Muscle layer of colon (tissue), 2 donors: ENCODE results near the gene HSPB9.

Experiments
- H3K27ac ChIP-seq: one replicate; pipeline ENCODE4 v1.7.0; 2013; ENCODE audit warnings: low read depth, mild to moderate bottlenecking, low read length, moderate library complexity
- H3K27me3 ChIP-seq, 2 donors: one replicate each; pipeline ENCODE4 v1.7.0; 2013; ENCODE audit warnings: low read length in 2 of 2, mild to moderate bottlenecking in 2 of 2; ENCODE audit not compliant: insufficient read depth in 2 of 2, control insufficient read depth in 1 of 2
- H3K36me3 ChIP-seq: one replicate; pipeline ENCODE4 v1.7.0; 2013; ENCODE audit warnings: mild to moderate bottlenecking, low read length; ENCODE audit not compliant: insufficient read depth
- H3K4me1 ChIP-seq: one replicate; pipeline ENCODE4 v1.7.0; 2013; ENCODE audit warnings: mild to moderate bottlenecking, low read length; ENCODE audit not compliant: insufficient read depth
- H3K4me3 ChIP-seq, 2 donors: one replicate each; pipeline ENCODE4 v1.7.0; 2013; ENCODE audit warnings: low read length in 2 of 2, low read depth in 1 of 2, mild to moderate bottlenecking in 1 of 2, moderate library complexity in 1 of 2
- H3K9ac ChIP-seq: one replicate; pipeline ENCODE4 v1.7.0; 2013; ENCODE audit warnings: low read length
- H3K9me3 ChIP-seq: one replicate; pipeline ENCODE4 v1.7.0; 2013; ENCODE audit warnings: mild to moderate bottlenecking, low read length
- donor health status: abdominal sarcoma.
- donor health status: Adenocarcinoma of cecum.

Gene HSPB9

DNA sequence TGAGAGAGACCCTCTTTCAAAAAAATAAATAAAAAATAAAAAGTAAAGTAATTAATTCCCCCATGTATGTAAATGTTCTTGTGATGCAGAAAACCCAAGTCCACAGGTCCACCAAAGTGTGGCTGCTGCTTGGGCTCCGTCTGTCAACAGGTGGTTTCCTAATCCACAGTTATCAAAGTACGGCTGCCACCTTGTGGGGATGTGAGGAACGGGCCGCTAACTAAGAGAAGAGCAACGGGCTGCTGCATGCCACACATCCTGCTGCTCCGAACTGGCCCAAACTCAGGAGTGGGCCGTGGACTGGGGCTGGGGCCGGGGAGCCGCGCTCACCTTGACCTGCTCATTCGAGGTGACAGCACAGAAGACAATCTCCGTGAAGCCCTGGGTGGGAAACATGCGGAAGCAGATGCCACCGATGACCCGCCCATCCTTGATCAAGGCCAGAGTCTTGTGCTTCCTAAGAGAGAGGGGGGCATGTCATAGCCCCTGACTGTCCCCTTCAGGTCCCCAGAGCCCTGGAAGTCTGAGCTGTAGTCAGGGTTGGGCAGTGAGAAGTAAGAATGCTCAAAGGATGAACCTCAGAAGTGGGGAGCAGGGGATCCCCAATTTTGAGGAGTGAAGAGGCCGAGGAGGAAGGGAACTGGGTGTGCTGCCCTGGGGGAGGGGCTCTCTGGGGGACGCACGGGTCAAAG is 5.8 kb upstream of the HSPB9 start:
- H3K27ac ChIP-seq, result no peak overlapping the region
- no peaks in the 10 kb centered on the region for H3K27me3 ChIP-seq
- H3K4me1 ChIP-seq, result peaks cover 23% of the 10 kb centered on the region
- no peaks in the 10 kb centered on the region for H3K9me3 ChIP-seq
- H3K9ac ChIP-seq, result no peak overlapping the region
- peaks cover 34% of the 10 kb centered on the region for H3K36me3 ChIP-seq
- no peak overlapping the region for H3K4me3 ChIP-seq

DNA sequence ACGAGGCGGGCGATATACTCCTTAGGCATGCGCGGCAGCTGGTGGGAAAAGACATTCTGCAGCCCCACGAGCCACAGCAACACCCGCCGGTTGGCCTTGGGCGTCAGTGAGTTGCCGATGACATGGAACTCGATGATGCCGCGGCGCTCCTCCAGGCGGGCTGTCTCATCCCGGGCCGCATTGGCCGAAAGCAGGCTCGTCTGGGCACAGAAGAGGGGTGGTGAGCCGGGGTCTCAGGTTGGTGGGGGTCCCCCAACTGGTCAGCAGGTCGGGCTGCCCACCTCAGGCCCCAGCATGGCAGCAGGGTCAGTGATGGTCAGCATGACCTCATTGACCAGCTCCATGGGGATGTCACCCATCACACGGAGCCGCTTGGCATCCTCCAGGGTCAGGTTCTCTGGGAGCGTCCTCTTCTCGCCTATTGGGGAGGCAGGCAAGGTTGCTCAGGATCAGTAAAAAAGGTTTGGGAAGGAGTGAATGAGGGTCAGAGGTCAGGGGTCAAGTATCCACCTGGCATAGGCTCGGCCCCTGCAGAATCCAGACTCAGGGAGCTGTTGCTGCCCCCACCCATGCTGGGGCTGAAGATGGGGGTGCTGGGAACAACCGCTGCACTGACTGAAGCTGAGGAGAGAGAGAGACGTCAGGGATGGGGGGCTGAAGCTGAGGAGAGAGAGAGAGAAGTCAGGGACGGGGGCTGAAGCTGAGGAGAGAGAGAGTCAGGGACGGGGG is 5.0 kb upstream of the HSPB9 start:
- Histone ChIP-seq H3K27ac (no peak overlapping the region), H3K36me3 (peaks cover 34% of the 10 kb centered on the region), H3K4me3 (no peak overlapping the region)

DNA sequence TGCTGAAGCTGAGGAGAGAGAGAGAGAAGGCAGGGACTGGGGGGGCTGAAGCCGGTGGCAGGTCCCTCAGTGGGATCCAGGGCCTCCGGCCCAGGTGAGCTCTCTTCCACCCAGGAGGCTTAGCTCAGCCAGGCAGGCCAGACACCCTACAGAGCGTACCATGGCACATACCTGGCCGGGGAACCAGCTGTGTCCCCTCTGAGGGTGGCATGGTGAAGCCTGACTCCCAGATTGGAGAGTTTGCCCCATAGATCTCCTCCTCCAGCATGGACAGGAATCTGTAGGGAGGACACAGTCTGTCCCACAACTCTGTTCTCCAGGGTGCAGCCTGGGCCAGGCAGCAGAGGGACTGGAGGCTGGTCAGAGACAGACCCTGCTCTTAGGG is 4.5 kb upstream of the HSPB9 start:
- H3K4me1 ChIP-seq, result peaks cover 22% of the 10 kb centered on the region
- peaks cover 34% of the 10 kb centered on the region for H3K36me3 ChIP-seq
- H3K4me3 ChIP-seq, result no peak overlapping the region
- H3K27ac ChIP-seq, result no peak overlapping the region
- no peaks in the 10 kb centered on the region for H3K9me3 ChIP-seq
- H3K9ac ChIP-seq, result no peak overlapping the region
- H3K27me3 ChIP-seq, result no peaks in the 10 kb centered on the region

More for the DNA sequence above, 5.0 kb upstream of the HSPB9 start:
- peaks cover 27% of the 10 kb centered on the region for H3K4me1 ChIP-seq
- no peaks in the 10 kb centered on the region for H3K27me3 ChIP-seq
- no peak overlapping the region for H3K9ac ChIP-seq
- H3K9me3 ChIP-seq, result no peaks in the 10 kb centered on the region

DNA sequence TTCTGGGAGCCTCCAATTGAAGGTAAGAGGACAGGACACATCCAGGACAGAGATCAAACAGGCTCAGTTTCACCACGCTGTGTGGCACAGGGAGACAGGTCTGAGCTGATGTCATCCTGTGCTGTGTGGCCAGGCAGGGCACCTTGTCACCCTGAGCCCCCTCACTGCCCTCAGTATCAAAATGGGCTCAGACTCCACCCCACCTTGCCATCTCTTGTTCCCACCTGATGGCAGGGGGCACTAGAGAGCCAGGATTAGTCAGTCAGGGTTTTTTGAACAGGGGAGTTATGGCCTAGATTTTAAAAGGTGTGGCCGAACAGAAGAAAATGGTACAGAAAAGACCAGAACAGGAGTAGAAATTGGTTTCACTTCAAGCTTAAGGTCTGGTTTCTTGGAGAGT is 4.1 kb upstream of the HSPB9 start:
- Histone ChIP-seq H3K4me3 (no peak overlapping the region), H3K9ac (no peak overlapping the region), H3K36me3 (peaks cover 34% of the 10 kb centered on the region), H3K4me1 (peaks cover 20% of the 10 kb centered on the region), H3K27ac (no peak overlapping the region), H3K27me3 (no peaks in the 10 kb centered on the region), H3K9me3 (no peaks in the 10 kb centered on the region)

DNA sequence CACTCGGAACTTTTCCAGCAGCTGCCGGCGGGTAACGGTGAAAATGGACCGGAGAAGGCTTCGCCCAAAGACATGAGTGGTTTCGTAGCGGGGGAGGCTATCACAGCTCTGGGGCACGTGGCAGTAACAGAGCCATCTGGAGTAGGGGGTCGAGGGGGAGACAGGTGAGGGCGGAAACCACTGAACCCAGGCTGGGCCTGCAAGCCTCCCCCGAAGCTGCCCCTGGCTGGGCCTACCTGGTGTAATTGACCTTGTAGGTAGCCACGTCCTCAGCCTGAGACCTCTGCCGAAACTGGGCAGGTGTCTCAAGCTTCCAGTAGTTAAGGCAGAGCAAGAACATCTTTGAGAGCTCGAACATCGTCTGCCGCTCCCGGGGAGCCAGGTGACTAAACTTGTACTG is 3.3 kb upstream of the HSPB9 start:
- Histone ChIP-seq H3K27me3 (no peaks in the 10 kb centered on the region), H3K27ac (no peak overlapping the region), H3K9me3 (no peaks in the 10 kb centered on the region), H3K36me3 (peaks cover 34% of the 10 kb centered on the region), H3K4me1 (peaks cover 20% of the 10 kb centered on the region), H3K9ac (no peak overlapping the region), H3K4me3 (no peak overlapping the region)

DNA sequence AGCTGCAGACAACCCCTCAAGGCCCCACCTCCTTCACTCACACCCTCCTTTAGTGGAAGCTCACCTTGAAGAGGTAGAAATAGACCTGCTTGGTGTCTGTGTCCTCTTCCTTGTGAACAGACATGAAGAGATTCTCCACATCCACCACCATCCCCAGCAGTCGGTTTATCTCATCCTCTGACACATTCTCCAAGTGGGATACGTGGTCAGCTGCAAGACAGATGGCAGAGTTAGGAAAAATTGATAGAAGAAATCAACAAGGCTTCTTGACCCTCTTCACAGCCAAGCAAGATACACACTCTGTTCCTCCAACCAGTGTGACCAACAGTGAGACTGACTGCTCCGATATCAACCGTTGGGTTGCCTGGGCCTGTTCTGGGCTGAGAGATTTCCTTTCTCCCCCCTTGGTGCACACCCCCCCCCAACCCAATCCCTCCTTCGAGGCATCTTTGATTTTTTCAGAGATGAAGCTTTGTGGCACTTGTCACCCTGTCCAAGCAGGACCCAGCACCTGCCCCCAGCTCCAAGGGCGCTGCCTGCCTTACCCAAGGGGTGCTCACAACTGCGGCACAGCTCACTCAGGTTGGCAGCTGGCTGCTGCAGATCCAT is 2.3 kb upstream of the HSPB9 start:
- Histone ChIP-seq H3K36me3 (peaks cover 31% of the 10 kb centered on the region), H3K27me3 (no peaks in the 10 kb centered on the region)

DNA sequence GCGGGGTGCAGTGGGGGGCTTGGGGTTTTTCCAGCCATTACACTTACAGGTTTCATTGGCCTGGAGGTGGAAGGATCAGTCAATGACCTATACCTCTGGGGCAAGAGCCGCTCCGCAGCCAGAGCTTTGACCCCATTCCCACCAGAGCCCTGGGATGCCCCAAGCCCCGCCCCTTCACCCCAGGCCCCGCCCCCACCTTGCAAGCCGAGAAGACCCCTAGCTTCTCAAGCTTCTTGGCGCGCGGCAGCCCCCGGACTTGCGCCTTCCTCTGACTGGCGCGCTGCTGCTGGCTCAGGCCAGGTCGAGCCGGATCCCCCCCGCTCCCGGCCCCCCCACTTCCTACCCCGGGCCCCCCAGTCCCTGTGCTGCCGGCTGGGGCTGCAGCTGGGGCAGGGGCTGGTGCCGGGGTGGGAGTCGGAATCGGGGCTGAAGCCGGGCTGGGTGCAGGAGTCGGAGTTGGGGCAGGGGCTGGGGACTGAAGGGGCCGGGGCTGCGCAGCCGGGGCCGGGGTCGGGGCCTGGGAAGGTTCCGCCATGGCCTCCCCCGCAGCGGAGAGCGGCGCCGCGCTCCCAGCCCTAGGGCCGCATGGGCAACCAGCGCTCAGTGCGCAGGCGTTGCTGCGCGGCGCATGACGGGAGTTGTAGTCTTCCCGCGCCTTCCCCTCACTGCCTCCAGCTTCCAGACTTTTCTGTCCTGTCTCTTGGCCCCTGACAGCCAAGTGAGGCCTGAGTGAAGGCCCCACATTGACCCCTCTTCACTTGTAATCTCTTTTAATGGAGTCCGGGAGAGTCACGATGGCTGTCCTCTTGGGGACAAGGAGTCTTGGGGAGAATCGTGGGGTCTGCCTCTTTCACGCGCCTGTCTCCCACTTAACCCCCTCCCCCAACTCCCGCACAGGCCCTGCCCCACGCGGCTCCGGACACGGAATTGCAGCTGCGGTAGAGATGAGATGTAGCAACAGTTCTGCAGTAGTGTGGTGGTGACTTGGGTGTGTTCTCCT is 1.5 kb upstream of the HSPB9 start, which contains the start of gene KAT2A:
KAT2A (minus strand) TSS at position 598 of the 1,000 bp plus-strand sequence; CDS start at position 535, 63 bp downstream.
- Histone ChIP-seq H3K36me3 (peaks cover 34% of the 10 kb centered on the region), H3K27me3 (no peaks in the 10 kb centered on the region), H3K27ac (peak within 1 kb of the TSS; percentile 19), H3K4me3 (peak within 1 kb of the TSS; percentile 65 to 67), H3K9ac (no peak within 1 kb of the TSS), H3K9me3 (no peaks in the 10 kb centered on the region), H3K4me1 (peaks cover 20% of the 10 kb centered on the region)

More for the DNA sequence above, 2.3 kb upstream of the HSPB9 start:
- Histone ChIP-seq H3K4me1 (peaks cover 20% of the 10 kb centered on the region), H3K27ac (peak overlapping the region; percentile 7), H3K9ac (no peak overlapping the region), H3K9me3 (no peaks in the 10 kb centered on the region), H3K4me3 (peak overlapping the region; percentile 65 to 67)

DNA sequence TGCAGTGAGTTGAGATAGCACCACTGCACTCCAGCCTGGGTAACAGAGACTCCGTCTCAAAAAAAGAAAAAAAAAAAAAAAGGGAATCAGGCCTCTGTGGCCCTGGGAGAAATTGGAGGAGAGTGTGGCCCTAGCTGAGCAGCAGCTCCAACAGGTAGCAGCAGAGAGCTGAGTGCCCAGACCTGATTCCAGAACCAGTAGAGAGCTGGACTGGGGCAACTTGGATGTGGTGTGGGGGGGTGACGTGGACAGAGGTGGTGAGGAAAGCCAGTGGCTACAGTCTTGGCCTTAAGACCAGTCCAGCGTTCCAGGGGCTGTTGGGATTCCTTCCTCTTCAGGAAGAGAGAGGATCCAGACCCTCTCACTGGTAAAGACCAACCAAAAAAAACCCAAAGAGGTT is 1.7 kb downstream of the HSPB9 start:
- no peak overlapping the region for H3K4me3 ChIP-seq
- H3K4me1 ChIP-seq, result peaks cover 20% of the 10 kb centered on the region
- H3K27me3 ChIP-seq, result no peaks in the 10 kb centered on the region
- H3K27ac ChIP-seq, result no peak overlapping the region
- no peaks in the 10 kb centered on the region for H3K9me3 ChIP-seq
- no peak overlapping the region for H3K9ac ChIP-seq
- H3K36me3 ChIP-seq, result peaks cover 36% of the 10 kb centered on the region

DNA sequence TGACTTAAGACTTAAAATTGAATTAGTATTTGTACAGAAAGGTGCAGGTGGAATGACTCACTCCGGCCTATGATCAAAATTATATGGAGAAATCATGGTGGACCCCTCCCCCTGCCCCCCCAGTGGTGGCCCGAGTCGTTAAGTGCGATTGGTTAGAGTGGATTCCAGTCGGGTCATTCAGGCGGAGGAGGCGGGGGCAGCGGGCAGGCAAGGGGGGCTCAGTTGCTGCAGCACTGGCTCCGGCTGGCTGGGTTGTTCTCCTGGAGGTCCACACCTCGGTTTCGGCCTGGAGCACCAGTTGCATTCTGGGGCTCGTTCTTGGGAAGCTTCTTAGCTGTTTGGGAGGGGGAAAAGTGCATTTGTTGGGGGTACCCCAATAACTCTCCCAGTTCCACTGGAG is 3.0 kb downstream of the HSPB9 start:
- H3K36me3 ChIP-seq, result peaks cover 48% of the 10 kb centered on the region

DNA sequence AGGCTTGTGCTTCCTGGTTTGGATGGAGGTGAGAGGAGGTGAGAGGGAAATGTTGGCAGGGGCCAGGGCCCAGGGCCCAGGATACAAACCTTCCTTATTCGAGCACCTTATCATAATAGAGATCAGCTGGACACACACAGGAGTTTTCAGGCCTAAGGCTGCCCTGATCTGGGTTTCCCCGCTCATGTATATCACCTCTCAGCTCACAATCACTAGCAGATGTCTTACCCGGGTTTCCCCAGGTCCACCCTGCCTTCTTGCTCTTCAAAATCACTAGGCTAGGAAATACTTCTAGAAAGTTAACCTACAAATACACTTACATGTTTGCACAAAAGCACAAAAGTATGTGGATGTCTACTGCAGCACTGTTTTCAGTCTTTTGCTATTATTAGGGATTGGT is 4.2 kb downstream of the HSPB9 start:
- Histone ChIP-seq H3K27ac (no peak overlapping the region), H3K9ac (no peak overlapping the region), H3K36me3 (peaks cover 54% of the 10 kb centered on the region), H3K9me3 (no peaks in the 10 kb centered on the region), H3K4me1 (peaks cover 19% of the 10 kb centered on the region), H3K4me3 (no peak overlapping the region), H3K27me3 (no peaks in the 10 kb centered on the region)

More for the DNA sequence above, 3.0 kb downstream of the HSPB9 start:
- H3K9me3 ChIP-seq, result no peaks in the 10 kb centered on the region
- H3K9ac ChIP-seq, result no peak overlapping the region
- H3K4me3 ChIP-seq, result no peak overlapping the region
- H3K4me1 ChIP-seq, result peaks cover 14% of the 10 kb centered on the region
- H3K27me3 ChIP-seq, result no peaks in the 10 kb centered on the region
- H3K27ac ChIP-seq, result no peak overlapping the region

DNA sequence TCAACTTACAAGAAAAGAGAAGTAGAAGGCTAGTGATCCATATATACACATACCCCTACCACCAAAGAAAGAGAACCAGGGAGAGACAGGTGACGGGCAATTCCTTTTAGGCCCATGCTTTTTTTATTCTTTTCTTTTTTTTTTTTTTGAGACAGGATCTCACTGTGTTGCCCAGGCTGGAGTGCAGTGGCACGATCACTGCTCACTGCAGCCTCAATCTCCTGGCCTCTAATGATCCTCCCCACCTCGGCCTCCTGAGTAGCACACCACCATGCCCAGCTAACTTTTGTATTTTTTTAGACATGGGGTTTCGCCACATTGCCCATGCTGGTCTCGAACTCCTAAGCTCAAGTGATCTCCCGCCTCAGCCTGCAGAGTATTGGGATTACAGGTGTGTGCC is 4.8 kb downstream of the HSPB9 start:
- Histone ChIP-seq H3K36me3 (peaks cover 54% of the 10 kb centered on the region), H3K4me3 (no peak overlapping the region), H3K4me1 (peaks cover 19% of the 10 kb centered on the region), H3K9me3 (no peaks in the 10 kb centered on the region), H3K27ac (no peak overlapping the region), H3K9ac (no peak overlapping the region), H3K27me3 (no peaks in the 10 kb centered on the region)
